Middle frontal gyrus (tissue), 1 donor: ENCODE results near the gene ALG9.

ENCODE experiments used
- DNase-seq: peaks from one replicate; pipeline ENCODE4 v3.0.0-alpha.2; 2015; ENCODE audit warnings: low spot score; ENCODE audit errors: extremely low spot score

ALG9 gene

DNA sequence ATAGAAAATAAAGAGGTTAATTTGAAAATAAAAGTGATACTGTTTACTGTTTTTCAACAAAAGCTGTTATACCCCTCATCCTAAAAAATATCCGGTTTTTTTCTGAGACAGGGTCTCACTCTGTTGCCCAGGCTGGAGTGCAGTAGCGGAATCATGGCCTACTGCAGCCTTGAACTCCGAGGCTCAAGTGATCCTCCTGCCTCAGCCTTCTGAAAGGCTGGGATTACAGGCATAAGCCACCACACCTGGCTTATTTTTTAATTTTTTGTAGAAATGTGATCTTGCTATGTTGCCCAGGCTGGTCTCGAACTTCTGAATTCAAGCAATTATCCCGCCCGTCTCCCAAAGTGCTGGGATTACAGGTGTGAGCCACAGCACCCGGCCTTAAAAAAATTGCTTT lies 35.7 kb downstream of the ALG9 start:
- DNase-seq: no peak

DNA sequence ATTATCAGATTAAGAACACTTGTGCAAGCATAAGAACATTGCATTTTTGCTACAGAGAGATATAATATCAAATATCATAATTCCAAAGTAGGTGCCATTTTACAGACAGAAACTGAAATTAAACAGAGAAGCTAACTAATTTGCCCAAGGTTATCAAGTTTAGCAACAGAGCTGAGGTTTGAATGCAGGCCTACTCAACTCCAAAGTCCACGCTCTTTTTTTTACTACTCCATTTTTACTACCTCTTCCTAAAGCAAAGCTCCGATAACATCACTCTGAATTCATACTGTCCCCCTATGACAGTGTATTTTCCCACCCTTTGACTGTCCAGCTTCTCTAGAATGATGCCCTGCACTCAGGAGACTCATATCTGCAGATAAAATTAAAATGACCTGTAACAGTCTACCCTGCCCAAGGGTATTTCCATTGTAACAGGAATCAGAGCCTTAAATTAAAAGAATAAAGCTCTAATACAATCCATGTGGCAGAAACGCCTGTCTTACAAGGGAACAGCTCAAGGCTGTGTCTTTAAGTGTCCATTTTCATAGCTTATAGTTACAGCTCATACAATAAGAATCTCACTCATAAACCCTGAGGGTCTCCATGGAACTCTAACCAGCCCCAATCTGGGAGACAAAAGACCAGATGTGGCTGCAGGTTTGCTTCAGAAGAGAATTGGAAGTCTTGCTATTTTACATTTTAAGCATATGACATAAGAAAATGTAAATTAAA lies 36.8 kb downstream of the ALG9 start:
- no peak for DNase-seq

DNA sequence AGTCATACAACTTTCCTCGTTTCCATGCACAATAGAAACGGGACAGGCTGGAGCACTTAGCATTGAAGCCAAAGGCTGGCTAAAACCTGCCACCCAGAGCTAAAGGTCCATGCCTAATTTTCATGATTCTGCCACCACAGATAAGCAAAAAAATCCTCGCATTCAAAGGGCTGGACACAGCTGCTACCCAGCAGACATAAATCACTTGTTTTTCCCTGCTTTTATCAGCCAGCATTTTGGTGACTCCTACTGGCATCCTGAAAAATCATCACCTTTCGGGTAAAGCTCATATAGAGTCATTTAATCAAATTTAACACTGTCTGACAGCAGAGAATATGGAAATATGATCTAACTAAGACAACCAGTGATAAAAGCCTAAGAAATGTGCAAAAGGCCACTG lies 37.9 kb downstream of the ALG9 start:
- DNase-seq: no peak

DNA sequence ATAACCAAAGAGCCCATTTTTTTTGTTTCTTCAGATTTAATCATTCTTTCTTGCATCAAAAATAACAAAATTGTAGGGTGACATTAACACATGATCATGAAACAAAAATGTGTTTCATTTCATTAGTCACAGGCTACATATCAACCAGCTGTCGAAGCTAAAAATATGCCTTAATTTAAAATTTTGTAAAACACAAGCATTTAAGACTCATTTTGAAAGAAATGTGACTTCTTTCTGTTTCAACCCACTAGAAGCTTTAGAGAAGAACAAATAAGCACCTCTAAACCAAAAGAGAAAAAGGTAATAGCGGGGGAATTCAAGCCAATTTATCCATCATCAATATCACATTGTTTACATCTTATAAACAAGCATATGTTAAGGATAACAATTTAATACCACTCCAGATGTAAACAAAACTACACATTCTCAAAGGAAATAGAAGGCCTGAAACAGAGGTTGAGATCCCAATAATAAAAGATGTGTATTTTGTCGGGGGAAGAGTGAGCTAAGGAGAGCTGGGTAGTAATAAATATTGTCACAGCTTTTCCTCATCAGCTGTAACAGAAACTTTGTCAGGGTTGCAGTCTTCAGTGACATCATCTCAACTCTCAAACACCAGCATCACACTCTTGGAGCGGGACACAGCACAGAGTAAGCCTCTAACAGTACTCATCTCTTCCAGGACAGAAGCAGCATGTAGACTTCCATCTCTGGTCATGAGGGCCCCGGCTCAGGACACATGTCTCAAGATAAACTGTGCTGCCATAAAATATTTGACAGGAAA lies 42.0 kb downstream of the ALG9 start:
- no peak for DNase-seq

DNA sequence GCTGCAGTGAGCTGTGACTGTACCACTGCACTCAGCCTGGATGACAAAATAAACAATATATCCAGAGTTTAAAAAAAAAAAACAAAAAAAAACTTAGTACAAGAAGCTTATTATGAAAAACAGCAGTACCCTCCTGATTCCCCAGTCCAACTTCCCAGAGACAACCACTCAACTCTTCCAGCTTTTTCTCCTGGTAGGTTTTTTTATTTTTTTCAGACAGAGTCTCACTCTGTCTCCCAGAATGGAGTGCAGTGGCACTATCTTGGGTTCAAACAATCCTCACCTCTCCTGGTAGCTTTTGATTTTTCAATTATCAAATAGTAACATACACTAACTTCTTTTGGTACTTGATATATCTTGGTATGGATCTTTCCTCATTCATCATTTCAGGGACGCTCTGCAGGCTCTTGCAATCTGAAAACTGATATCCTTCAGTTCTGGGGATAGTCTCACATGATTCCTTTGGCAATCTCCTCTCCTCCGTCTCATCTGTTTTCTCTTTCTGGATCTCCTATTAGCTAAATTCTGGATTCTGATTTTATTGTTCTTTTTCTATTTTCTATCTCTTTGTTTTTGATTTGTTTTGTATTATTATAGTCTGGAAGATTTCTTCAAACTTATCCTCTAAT lies 44.9 kb downstream of the ALG9 start:
- DNase-seq: no peak

DNA sequence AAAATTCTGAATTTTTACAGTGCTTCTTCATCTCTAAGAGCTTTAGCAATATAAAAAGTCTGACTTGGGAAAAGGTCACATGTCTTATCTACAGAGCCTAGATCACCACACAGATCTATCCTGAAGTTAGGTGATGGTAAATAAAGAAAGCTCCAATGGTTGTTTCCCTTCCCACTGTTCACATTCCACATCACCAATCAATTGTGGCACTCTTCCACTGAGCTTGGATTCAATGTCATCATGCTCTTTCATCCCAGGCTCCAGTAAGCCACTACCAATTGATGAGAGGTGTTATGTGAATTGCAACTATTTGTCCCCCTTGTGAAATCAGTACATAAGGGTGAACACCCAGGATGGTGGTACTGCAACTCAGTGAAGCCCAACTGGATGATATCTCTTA lies 47.8 kb downstream of the ALG9 start:
- no peak for DNase-seq

DNA sequence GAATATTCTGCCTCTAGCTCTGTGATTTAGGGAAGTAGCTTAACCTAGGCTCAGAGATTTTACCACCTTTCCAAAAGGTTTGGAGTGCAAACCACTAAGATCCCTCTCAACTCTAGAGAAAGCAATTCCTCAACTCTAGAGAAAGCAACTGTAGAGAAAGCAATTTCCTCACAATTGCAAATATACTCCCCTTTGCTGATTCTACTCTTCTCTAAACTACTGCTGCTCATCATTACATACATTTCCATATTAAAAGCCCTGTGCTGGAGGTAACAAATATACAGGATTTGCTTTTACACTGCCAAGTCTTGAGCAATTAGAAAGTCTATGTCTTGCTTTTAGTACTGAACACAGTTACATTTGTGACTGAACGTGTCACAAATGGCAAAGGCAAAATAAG lies 48.2 kb downstream of the ALG9 start:
- no peak for DNase-seq

DNA sequence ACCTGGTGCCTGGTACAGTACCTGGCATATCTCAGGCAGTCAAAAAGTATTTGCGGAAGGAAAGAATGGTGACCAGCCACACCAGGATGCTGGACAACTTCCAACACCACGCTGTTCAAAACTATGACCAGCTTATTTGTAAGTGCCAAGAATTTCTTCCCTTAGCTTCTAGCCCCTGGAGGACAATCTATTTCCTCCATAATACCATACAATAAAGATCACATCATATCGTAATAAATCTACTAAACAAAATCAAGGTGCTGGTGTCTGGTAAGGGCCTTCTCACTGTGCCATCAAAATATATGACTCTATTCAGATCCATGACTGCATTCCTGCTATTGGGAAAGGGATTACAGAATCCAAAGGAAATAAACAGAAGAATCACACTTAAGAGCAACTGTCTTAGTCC lies 51.5 kb downstream of the ALG9 start:
- DNase-seq: no peak

DNA sequence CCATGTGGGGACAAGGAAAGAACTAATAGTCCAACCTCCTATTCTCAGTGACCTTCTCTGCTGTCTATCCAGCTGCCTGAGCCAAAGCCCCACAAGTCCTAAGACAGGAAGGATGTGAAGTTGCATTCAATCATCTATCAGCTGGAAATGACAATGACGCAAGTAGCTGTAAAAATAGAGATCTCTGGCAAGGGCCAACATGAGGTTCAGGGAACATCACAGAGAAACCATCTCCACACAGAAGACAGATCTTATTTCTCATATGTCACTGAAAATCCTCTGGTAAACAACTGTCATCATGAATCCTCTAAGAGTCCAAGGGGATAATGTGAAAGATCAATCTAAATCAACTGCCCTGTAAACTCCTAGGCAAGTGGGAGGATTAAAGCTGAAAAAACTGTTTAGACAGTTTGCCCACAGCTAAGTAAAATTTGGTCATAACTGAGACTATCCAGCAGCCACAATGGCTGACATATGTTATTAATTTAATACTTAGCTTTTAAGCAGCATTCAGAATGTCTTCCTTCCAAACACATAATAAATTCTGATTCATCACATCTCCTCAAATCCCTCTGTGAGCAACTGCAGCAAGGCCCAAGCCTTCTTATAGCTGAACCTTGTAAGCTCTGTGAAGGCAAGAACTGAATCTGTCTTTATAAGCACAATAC lies 52.1 kb downstream of the ALG9 start:
- DNase-seq: no peak

DNA sequence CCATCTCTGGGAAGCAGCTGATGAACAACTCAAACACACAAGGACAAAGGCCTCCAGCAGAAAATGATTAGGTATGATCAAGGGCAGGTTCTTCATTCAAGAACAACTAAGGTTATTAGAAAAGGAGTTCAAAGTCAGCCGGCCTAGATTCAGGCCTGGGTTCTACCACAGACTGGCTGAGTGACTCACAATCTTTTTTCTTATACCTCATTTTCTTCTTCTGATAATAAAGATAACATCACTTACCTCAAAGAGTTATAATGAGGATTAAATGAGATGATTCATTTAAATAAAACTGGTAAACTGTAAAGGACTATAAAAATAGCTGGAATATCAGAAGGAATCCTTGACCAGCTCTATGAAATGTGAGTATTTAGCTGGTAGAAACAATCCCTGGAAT lies 55.9 kb downstream of the ALG9 start:
- no peak for DNase-seq

DNA sequence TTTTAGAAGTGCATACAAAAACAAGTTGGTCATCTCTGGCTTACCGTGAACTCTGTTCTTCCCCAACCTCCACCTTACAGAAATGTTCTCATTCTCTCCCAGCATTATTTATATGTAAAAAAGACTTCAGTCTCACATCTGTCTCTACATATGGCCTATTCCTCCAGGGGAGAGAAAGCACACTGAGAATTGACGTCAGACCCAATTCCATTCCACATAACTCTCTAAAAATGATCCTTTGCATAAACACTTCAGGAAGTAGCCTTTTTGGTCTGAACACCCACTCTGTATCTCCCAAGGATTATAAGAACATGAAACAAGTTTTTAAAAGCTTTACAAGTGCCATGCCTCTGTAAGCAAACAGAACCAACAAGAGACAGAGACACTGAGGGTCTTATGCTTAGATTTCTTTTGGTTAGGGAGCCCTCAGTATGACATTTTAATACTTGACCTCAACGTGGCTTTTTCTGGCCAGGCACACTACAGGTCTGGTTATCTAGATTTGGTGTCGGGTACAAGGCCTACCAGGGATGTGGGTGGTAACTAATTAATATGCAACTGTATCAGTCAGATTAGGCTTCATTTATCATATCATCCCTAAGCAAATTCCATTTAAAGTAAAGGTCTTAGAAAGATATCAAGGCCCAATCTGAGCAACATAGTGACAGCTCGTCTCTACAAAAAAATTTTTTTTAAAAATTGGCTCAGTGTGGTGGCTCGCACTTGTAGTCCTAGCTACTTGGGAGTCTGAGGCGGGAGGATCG lies 56.6 kb downstream of the ALG9 start:
- no peak for DNase-seq

DNA sequence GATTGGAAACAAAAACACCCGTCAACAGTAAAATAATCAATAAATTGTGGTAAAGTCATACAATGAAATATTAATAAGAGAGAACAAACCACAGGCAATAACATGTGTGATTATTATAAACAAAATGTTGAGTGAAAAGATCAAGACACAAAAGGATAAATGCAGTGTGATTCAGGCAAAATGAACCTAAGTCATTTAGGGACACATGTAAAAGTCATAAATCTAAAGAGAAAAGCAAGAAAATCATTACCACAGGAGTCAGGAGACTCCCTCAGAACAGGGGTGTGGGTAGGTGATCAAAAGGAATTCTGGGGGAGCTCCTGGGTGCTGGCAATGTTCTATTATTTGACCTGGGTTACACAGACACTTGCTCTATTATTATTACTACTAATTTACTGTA lies 57.3 kb downstream of the ALG9 start:
- no peak for DNase-seq

DNA sequence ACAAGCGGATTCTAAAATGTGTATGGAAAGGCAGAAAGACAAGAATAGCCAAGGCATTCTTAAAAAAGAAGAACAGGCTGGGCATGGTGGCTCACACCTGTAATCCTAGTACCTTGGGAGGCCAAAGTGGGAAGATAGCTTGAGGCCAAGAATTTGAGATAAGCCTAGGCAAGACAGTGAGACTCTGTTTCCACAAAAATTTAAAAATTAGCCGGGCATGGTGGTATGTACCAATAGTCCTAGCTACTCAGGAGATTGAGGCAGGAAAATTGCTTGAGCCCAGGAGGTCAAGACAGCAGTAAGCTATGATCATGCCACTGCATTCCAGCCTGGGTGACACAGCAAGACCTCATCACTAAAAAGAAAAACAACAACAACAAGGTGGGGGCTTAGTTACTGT lies 59.2 kb downstream of the ALG9 start:
- DNase-seq: no peak

DNA sequence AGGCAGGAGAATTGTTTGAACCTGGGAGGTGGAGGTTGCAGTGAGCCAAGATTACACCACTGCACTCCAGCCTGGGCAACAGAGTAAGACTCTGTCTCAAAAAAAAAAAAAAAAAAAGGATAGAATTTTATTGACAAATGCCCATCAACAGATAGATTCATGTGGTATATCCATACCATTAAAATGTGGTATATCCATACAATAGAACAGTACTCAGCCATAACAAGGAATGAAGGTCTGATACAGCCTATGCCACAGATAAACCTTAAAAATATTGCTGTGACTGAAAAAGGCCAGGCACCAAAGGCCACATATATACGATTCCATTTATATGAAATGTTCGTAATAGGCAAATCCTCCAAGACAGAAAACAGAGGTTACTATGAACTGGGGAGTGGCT lies 59.9 kb downstream of the ALG9 start:
- no peak for DNase-seq

DNA sequence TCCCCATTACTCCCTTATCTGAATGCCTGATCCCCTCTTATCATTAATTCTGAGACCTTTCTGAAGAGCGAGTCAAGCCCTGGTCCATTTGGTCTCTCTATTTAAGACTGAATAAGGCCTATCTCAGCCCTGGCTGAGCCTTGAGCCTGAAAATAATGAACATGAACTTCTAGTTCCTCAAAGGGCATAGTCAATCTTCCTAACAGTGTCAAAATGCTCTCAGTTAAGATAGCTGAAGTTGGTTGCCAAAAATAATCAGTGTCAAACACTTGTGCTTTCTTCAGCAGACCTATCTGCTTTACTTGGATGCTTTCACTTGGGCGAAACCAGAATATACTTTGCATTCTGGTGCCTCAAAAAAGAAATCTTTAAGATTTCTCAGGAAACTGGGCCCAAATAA lies 62.5 kb downstream of the ALG9 start:
- DNase-seq: no peak

DNA sequence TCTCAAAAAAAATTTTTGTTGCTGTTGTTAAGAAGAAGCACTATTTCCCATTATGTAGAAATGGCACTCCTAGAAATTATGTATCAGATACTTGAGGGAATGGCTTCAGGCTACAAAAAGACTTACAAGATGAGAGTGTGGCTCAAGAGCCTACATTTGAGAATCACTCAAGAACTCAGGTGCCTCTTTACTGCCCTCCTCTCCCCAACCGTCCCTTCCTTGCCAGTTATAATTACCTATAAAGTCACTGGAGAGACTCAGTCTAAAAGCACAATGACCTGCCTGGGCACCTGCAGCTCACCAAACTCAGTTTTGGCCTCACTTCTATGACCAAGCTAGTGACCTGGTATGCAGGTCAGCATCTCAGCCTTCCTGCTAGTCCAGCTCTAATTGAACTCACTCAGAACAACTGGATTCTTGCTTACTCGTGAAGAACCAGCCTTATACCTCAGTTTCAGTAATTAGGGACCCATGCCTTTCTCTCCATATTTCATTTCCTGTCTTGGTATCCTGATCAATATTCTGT lies 63.3 kb downstream of the ALG9 start:
- DNase-seq: no peak

DNA sequence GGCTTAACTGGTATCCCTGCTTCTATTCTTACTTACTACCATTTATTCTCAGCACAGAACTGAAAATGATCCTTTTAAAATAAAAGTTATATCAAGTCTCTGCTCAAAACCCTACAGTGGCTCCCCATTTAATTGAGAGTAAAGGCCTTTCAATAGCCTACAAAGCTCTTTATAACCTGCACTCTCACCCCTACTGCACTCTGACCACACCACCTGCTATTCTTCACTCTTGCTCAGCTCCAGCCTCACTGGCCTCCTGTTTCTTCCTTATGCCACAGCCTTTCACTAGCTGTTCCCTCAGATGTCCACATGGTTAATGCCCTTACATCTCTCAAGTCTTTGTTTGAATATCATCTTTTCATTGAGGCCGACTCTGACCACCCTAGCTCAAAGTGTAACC lies 64.3 kb downstream of the ALG9 start:
- DNase-seq: no peak

DNA sequence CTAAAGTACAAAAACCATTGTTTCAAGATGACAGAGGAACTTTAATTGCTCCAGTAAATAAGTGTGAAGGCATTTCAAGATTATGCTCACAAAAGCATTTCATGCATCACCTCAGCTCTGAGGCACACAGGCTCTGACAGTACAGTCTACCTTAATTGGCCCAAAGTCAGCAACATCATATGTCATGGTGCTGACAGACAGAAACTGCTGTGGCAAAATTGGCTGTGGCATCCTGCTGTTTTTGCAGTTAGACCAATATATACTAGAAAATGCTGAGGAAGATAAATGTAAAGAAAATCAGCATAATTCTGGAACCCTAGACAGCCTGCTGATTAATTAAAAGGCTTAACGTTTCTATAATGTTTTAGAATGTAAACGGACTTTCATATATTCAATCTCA lies 70.2 kb downstream of the ALG9 start:
- no peak for DNase-seq

DNA sequence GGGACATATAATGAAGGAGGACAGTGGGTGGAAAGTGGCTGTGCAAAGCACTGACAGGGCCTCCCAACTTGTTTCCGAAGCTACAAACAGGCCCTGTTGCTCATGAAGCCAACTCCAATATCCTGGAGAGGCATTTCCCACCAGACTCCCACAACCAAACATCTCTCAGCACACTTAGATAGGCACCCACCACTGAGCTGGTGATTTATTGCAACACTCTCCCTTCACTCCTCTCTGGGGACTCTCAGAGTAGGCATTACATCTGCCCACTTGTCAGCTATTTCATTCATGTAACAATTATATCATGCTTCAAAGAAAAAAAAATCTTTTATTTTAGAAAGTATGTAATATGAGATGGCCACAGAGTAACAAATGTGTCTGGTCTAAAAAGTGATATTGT lies 73.1 kb downstream of the ALG9 start:
- DNase-seq: no peak

DNA sequence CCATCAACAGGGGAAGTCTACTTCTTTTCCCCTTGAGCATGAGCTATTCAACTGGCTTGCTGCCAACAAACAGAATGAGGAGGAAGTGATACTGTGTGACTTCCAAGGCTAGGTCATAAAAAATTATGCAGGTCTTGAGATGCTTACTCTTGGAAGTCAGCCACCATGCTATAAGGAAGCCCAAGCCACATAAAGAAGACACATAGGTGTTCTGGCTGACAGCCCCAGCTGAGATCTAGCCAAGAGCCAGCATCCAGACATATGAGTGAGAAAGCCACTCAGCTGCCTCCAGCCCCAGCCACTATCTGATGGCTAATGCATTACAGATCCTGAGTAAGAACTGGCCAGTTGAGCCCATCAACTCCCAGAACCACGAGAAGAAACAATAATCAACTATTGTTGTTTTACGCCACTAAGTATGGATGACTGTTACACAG lies 74.2 kb downstream of the ALG9 start:
- DNase-seq: no peak

DNA sequence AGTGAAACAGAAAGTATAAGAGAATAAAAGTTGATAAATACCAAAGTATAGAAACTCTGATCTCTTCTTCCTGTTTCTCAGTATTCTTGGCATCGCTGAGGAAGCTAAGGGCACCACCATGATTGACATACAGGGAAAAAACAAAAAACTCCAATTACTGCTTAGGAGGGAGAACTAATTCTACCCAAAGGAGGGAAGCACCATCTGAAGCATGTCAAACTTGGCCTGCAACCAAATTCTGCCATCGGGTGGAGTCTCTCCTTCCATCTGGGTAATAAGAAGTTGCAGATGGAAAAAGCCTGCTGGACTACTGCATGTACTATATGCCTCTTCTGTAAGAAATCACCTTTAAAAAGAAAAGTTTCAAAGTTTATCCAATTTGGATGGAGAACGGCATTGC lies 74.7 kb downstream of the ALG9 start:
- DNase-seq: no peak
